Neural crest cell (in vitro differentiated cells): Measurements from ENCODE around the gene F8. TPM values are rescaled to one million over a fixed set of nuclear protein-coding genes. Genes with fewer than 3 reads are reported as not detected.

Source experiments
- DNase-seq: peaks from one replicate; pipeline ENCODE4 v3.0.0; 2021; ENCODE audit warnings: low read depth, mixed read lengths, low spot score
- H3K27ac Mint-ChIP-seq: one replicate; pipeline ENCODE4 v1.8.0; 2021; ENCODE audit warnings: mild to moderate bottlenecking, mixed read lengths; ENCODE audit not compliant: unreplicated experiment
- H3K27me3 Mint-ChIP-seq: 2 replicates; pipeline ENCODE4 v1.8.0; 2021; ENCODE audit warnings: low read depth, mild to moderate bottlenecking, mixed read lengths
- H3K36me3 Mint-ChIP-seq: 2 replicates; pipeline ENCODE4 v1.8.0; 2021; ENCODE audit warnings: low read depth, mild to moderate bottlenecking, mixed read lengths
- H3K4me1 Mint-ChIP-seq: 2 replicates; pipeline ENCODE4 v1.8.0; 2021; ENCODE audit warnings: mixed read lengths
- H3K4me3 Mint-ChIP-seq: one replicate; pipeline ENCODE4 v1.8.0; 2021; ENCODE audit warnings: mild to moderate bottlenecking, mixed read lengths
- H3K9me3 Mint-ChIP-seq: 2 replicates; pipeline ENCODE4 v1.8.0; 2021; ENCODE audit warnings: mixed read lengths
- CTCF ChIP-seq: fragments of 200-600 bp; sonication (generic); conservative IDR thresholded peaks from 2 replicates; pipeline ENCODE4 v1.5.0; 2021; ENCODE audit warnings: antibody characterized with exemption, mild to moderate bottlenecking
- total RNA-seq: library from RNA; stranded (reverse); gene quantifications from 2 replicates; pipeline ENCODE4 v1.2.1, GENCODE V29; 2021

The F8 gene
- total RNA-seq, 1 donor from 2014 or later = 2.1 TPM

DNA sequence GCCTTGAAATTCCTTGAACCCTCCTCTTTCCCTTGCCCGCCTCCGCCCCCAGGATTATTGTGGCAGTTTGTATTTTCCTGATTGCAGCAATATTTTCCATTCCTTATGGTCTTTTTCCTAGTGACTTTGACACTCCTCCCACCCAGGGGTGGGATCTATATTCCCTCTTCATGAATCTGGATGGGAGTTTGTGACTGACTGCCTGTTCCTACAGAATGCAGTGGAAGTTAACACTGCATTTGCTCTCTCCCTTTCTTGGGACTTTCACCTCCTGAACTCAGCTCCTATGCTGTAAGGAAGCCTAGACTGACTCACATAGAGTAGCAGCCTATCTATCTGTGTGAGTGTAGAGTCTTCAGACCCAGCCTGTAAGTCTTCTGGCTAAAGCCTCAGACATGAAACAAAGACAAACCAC is 6.4 kb upstream of the F8 start:
- peaks cover 4% of the 10 kb centered on the region for H3K36me3 Mint-ChIP-seq
- peaks cover 19% of the 10 kb centered on the region for H3K4me1 Mint-ChIP-seq
- H3K27me3 Mint-ChIP-seq = no peaks in the 10 kb centered on the region
- DNase-seq = no peak
- H3K27ac Mint-ChIP-seq = no peak overlapping the region
- peaks cover 2% of the 10 kb centered on the region for H3K9me3 Mint-ChIP-seq
- H3K4me3 Mint-ChIP-seq = peak overlapping the region; percentile 92
- TF ChIP-seq CTCF = no peak

DNA sequence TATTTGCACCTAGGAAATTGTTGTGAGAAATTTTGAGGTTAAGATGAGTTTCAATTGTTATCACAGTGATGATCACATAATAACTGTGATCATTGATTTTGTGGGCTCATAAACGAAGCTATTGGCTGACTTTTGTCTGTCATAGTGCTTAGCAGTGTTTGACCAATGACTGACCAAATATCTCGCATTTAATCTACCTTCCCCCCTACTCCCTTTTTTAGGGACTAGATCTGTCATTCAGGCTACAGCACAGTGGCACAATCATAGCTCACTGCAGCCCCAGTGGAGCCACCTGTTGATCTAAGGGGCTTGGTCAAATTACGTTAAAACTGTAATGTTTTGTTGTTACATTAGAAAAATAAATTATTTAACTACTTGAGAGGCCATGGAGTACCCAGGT is 5.6 kb upstream of the F8 start:
- no peak for TF ChIP-seq CTCF
- H3K9me3 Mint-ChIP-seq = peaks cover 2% of the 10 kb centered on the region
- no peak for DNase-seq

GRCh38 chrX:155027509-155028066 is 5.1 kb upstream of the F8 start:
- DNase-seq = no peak
- H3K36me3 Mint-ChIP-seq = peaks cover 2% of the 10 kb centered on the region
- peak overlapping the region; percentile 92 for H3K4me3 Mint-ChIP-seq
- H3K27me3 Mint-ChIP-seq = no peaks in the 10 kb centered on the region
- peak overlapping the region; percentile 91 for H3K27ac Mint-ChIP-seq
- peaks cover 19% of the 10 kb centered on the region for H3K4me1 Mint-ChIP-seq
- H3K9me3 Mint-ChIP-seq = peaks cover 2% of the 10 kb centered on the region
- TF ChIP-seq CTCF = no peak

More for the DNA sequence above, 5.6 kb upstream of the F8 start:
- peaks cover 2% of the 10 kb centered on the region for H3K36me3 Mint-ChIP-seq
- H3K4me3 Mint-ChIP-seq = peak overlapping the region; percentile 92
- peaks cover 19% of the 10 kb centered on the region for H3K4me1 Mint-ChIP-seq
- peak overlapping the region; percentile 91 for H3K27ac Mint-ChIP-seq
- H3K27me3 Mint-ChIP-seq = no peaks in the 10 kb centered on the region

GRCh38 chrX:155026727-155027508 is 4.4 kb upstream of the F8 start, which contains the start of gene FUNDC2:
FUNDC2 (plus strand) TSS chrX:155026844; CDS start chrX:155026939, 95 bp downstream.
- Mint-ChIP-seq H3K9me3 (peaks cover 2% of the 10 kb centered on the region), H3K27me3 (no peaks in the 10 kb centered on the region), H3K27ac (peak within 1 kb of the TSS; percentile 92), H3K4me3 (peak within 1 kb of the TSS; percentile 92), H3K4me1 (peaks cover 19% of the 10 kb centered on the region), H3K36me3 (peaks cover 2% of the 10 kb centered on the region)
- DNase-seq = peak; percentile 75
- no peak for TF ChIP-seq CTCF

DNA sequence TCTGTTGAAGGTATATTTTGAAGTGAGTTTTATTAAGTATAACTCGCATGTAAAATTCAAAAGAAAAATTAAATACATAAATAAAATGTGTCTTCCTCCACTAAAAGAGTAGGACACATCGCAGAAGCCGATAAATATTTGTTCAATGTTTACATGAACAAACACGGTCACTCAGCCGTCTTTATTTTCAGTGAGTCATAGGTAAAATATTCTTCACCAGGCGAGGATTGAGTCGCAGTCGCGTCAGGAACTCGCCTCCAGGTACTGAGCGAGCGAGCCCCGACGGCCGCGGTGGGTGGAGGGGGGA is 3.9 kb upstream of the F8 start:
- Mint-ChIP-seq H3K36me3 (no peaks in the 10 kb centered on the region), H3K9me3 (no peaks in the 10 kb centered on the region), H3K4me1 (peaks cover 19% of the 10 kb centered on the region), H3K27ac (peak overlapping the region; percentile 92), H3K4me3 (peak overlapping the region; percentile 91), H3K27me3 (no peaks in the 10 kb centered on the region)
- DNase-seq = no peak
- TF ChIP-seq CTCF = no peak
